ENCODE results near the gene ZNF346.
"Not testable (repeated sequence)": the region's sequence is repeated elsewhere in the genome, so short reads cannot be mapped to it uniquely, and the experiment has no call there.

ZNF346 gene

GRCh38 chr5:177022386-177023302 is at the start of gene ZNF346:
Gene ZNF346 (plus strand): TSS chr5:177022696. CDS start chr5:177022739, 43 bp downstream.
- peak; percentile 88 for DNase-seq (ENCODE audit: low read depth)

GRCh38 chr5:176979669-176980068 is 42.8 kb upstream of the ZNF346 start:
- no peak for DNase-seq (ENCODE audit: low read depth)

GRCh38 chr5:176980818-176981217 is 41.7 kb upstream of the ZNF346 start:
- no peak for DNase-seq (ENCODE audit: low read depth)

- DNase-seq (ENCODE audit: low read depth): not testable (repeated sequence)
Measured at GRCh38 chr5:176983112-176983511, 39.4 kb upstream of the ZNF346 start.

- not testable (repeated sequence) for DNase-seq (ENCODE audit: low read depth)
Measured at GRCh38 chr5:176983593-176983992, 38.9 kb upstream of the ZNF346 start.

- DNase-seq (ENCODE audit: low read depth): not testable (repeated sequence)
Measured at GRCh38 chr5:176984176-176984575, 38.3 kb upstream of the ZNF346 start.

- DNase-seq (ENCODE audit: low read depth): peak; percentile 9
Measured at GRCh38 chr5:176985516-176985915, 37.0 kb upstream of the ZNF346 start.

GRCh38 chr5:176986280-176986679 is 36.2 kb upstream of the ZNF346 start:
- no peak for DNase-seq (ENCODE audit: low read depth)

GRCh38 chr5:176987583-176987982 is 34.9 kb upstream of the ZNF346 start:
- DNase-seq (ENCODE audit: low read depth): no peak

- DNase-seq (ENCODE audit: low read depth): not testable (repeated sequence)
Measured at GRCh38 chr5:176993081-176993480, 29.4 kb upstream of the ZNF346 start.

GRCh38 chr5:176994460-176995121 is 27.9 kb upstream of the ZNF346 start:
- DNase-seq (ENCODE audit: low read depth): no peak

GRCh38 chr5:176995122-176995490 is 27.4 kb upstream of the ZNF346 start:
- no peak for DNase-seq (ENCODE audit: low read depth)

- DNase-seq (ENCODE audit: low read depth): no peak
Measured at GRCh38 chr5:176995896-176996767, 26.4 kb upstream of the ZNF346 start.

GRCh38 chr5:176996780-176997179 is 25.7 kb upstream of the ZNF346 start:
- no peak for DNase-seq (ENCODE audit: low read depth)

GRCh38 chr5:176998828-176999227 is 23.7 kb upstream of the ZNF346 start:
- DNase-seq (ENCODE audit: low read depth): no peak

GRCh38 chr5:176999526-176999925 is 23.0 kb upstream of the ZNF346 start:
- DNase-seq (ENCODE audit: low read depth): not testable (repeated sequence)

- no peak for DNase-seq (ENCODE audit: low read depth)
Measured at GRCh38 chr5:177003649-177004048, 18.8 kb upstream of the ZNF346 start.

- no peak for DNase-seq (ENCODE audit: low read depth)
Measured at GRCh38 chr5:177004961-177005360, 17.5 kb upstream of the ZNF346 start.

GRCh38 chr5:177005619-177006264 is 16.8 kb upstream of the ZNF346 start:
- DNase-seq (ENCODE audit: low read depth): peak; percentile 62

- DNase-seq (ENCODE audit: low read depth): peak; percentile 88
Measured at GRCh38 chr5:177006265-177006972, 16.1 kb upstream of the ZNF346 start, which contains the start of gene UIMC1. Gene UIMC1 (minus strand): TSS chr5:177006779. CDS start chr5:176982615, 24,164 bp downstream.

GRCh38 chr5:177008716-177009115 is 13.8 kb upstream of the ZNF346 start:
- DNase-seq (ENCODE audit: low read depth): no peak
